Measurements from ENCODE around the gene NUMA1. TPM values are rescaled to one million over a fixed set of nuclear protein-coding genes. Genes with fewer than 3 reads are reported as not detected.

NUMA1 gene
- total and polyA plus RNA-seq, 2 of the 13 experiments (the other 11 are each of a cell fraction or from before 2014, with no cell fraction given) = 57.3 to 60.2 TPM

DNA sequence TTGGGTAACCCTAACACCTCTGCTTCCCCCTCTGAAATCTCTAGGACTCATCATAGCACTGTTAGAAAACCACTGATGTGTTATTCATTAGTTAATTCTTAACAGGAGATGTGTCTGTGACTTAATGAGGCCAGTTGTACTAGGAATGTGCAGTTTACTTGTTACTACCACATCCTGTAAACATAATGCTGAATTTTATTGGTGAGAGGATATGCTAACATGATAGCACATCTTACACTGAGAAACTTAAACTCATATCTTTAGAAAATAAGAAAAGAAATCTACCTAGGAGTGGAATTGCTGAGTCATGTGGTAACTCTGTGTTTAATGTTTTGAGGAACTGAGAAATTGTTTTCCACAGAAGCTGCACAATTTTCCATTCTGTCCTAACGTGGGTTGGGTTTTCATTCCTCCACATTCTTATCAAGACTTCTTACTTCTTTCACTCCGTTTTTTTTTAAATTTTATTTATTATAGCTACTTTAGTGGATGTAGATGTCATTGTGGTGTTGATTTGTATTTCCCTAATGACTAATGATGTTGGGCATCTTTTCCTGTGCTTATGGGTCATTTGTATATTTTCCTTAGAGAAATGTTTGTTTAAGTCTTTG, 117.8 kb downstream of the NUMA1 start (continued):
- TF ChIP-seq, protein P1, sequence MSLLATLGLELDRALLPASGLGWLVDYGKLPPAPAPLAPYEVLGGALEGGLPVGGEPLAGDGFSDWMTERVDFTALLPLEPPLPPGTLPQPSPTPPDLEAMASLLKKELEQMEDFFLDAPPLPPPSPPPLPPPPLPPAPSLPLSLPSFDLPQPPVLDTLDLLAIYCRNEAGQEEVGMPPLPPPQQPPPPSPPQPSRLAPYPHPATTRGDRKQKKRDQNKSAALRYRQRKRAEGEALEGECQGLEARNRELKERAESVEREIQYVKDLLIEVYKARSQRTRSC (CRISPR knock-in tag; IDR thresholded peaks at IDR 0.05; ENCODE audit: low read depth) = no peak
- no peak for TF ChIP-seq MAFG (CRISPR knock-in tag; IDR thresholded peaks at IDR 0.05)
- TF ChIP-seq, protein P2, sequence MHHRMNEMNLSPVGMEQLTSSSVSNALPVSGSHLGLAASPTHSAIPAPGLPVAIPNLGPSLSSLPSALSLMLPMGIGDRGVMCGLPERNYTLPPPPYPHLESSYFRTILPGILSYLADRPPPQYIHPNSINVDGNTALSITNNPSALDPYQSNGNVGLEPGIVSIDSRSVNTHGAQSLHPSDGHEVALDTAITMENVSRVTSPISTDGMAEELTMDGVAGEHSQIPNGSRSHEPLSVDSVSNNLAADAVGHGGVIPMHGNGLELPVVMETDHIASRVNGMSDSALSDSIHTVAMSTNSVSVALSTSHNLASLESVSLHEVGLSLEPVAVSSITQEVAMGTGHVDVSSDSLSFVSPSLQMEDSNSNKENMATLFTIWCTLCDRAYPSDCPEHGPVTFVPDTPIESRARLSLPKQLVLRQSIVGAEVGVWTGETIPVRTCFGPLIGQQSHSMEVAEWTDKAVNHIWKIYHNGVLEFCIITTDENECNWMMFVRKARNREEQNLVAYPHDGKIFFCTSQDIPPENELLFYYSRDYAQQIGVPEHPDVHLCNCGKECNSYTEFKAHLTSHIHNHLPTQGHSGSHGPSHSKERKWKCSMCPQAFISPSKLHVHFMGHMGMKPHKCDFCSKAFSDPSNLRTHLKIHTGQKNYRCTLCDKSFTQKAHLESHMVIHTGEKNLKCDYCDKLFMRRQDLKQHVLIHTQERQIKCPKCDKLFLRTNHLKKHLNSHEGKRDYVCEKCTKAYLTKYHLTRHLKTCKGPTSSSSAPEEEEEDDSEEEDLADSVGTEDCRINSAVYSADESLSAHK (CRISPR knock-in tag; IDR thresholded peaks at IDR 0.05; ENCODE audit: borderline replicate concordance) = no peak
- TF ChIP-seq MAFK (conservative IDR thresholded peaks at IDR 0.05 in 1 of 2, IDR thresholded peaks at IDR 0.05 in 1 of 2; ENCODE audit: low read length in 2 of 2) = peak; percentile 66 to 70

DNA sequence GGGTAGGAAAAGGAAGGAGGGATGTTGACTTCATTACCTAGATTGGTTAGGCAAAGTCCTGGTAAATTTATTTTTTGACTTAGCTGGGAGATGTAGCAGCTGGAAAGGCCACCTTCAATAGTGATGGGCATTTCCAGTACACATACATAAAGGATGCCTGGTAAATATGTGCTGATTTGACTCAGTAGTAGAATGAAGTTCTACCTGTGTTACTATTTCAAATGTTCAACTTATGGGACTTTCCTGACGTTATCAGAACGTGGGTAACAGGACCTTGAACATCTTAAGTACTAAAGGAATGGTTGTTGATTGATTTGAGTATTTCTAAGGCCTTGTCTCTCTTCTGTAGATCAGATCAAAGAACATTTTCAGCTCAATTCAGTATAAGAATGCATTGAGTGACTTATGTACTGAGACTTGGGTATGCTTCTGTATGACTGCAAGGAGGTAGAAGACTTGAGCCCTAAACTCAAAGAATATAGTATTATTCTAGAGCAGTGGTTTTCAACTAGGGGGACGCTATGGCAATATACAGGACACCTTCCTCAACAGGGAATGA, 124.4 kb downstream of the NUMA1 start:
- FAIRE-seq = no peak
- no TSS peak for BruUV-seq (replicated peaks)
- Histone ChIP-seq H3K36me3 (replicated peaks in 1 of 2; ENCODE audit: control insufficient read depth in 1 of 2, insufficient read depth in 2 of 2, low read length in 2 of 2) (peaks cover 2 to 25% of the 10 kb centered on the region in 2 experiments; a peak in 4 of 5 replicates), H3K4me1 (ENCODE audit: insufficient read depth, low read length) (no peaks in the 10 kb centered on the region), H3K27ac (ENCODE audit: extremely low read length, insufficient read depth, low read length) (no peak overlapping the region), H3K79me2 (ENCODE audit: insufficient read depth, low read length) (peaks cover 72% of the 10 kb centered on the region), H4K20me1 (ENCODE audit: insufficient read depth, low read length) (no peaks in the 10 kb centered on the region), H2AFZ (ENCODE audit: low read length) (no peak overlapping the region), H3K9ac (ENCODE audit: insufficient read depth, low read depth, low read length) (no peak overlapping the region), H3K9me3 (ENCODE audit: low read length) (no peaks in the 10 kb centered on the region), H3K4me3 (replicated peaks in 1 of 3; ENCODE audit: insufficient read depth in 1 of 3, low read depth in 2 of 3, low read length in 3 of 3) (no peak overlapping the region), H3K4me2 (ENCODE audit: low read depth, low read length) (no peak overlapping the region), H3K27me3 (ENCODE audit: control insufficient read depth in 1 of 2, insufficient read depth in 2 of 2, low read length in 2 of 2) (no peaks in the 10 kb centered on the region)
- intact Hi-C loops (cut with micrococcal nuclease; ENCODE audit: unreplicated experiment) = no loop called here
- TF ChIP-seq FOXJ3 (CRISPR knock-in tag; IDR thresholded peaks at IDR 0.05; ENCODE audit: borderline replicate concordance) (no peak), ZNF766 (CRISPR knock-in tag; IDR thresholded peaks at IDR 0.05; ENCODE audit: borderline replicate concordance) (no peak), ISX (CRISPR knock-in tag; conservative IDR thresholded peaks at IDR 0.05) (no peak)
- no peak for DNase-seq (ENCODE audit: low spot score)
- in situ Hi-C loops (cut with HindIII; ENCODE audit: extremely low pct_ligation_motif_present, low pct_unique_long_range_greater_than_20kb) = no loop called here
- CTCF ChIA-PET (ENCODE audit: low intra/inter-chr PET ratio, low total read pairs) = no interaction called here
- POLR2A ChIA-PET = interaction anchor here (1.1 kb wide), 1 partner anchor 28 kb away, joined by 3 read pairs; the partner anchor contains the start of gene XNDC1N
- no peak for ATAC-seq
- 55% methylated on average over 3 of the region's 3 CpGs for WGBS (ENCODE audit: low lambda C conversion rate)

Small RNAs within 50 kb of the gene (microRNA-seq; reads per million reads assigned to microRNA genes)
- 2.2 reads per million, percentile 11 among the genes with 10 or more reads in this experiment for gene MIR3165

Small RNAs within 50 kb of the gene (small RNA-seq; reads per million reads assigned to genes)
- 0 reads per million in 3 experiments for gene MIR3165 (ENCODE audit: insufficient read depth in 2 of 3, insufficient read length in 3 of 3, low read depth in 2 of 3, low replicate concordance in 1 of 3)
- gene RNU6-72P (ENCODE audit: insufficient read depth in 2 of 3, insufficient read length in 3 of 3, low read depth in 2 of 3, low replicate concordance in 1 of 3) = 0 reads per million in 3 experiments

Other genes with a start within 250 kb of the NUMA1 start
- gene DEFB108B, start 247.3 kb downstream of the NUMA1 start, total RNA-seq (2016; rRNA removed; fragmentation: Illumina TruSeq; extraction: Trizol) = not detected in 2 replicates
- gene DEFB108B, start 247.3 kb downstream of the NUMA1 start, polyA plus RNA-seq (2011; rRNA removed) = not detected in 2 replicates
- not detected in 2 replicates for gene DEFB131B, start 202.1 kb downstream of the NUMA1 start, total RNA-seq (2016; rRNA removed; fragmentation: Illumina TruSeq; extraction: Trizol)
- not detected in 2 replicates for gene DEFB131B, start 202.1 kb downstream of the NUMA1 start, polyA plus RNA-seq (2011; rRNA removed)
- gene XNDC1N, start 151.9 kb downstream of the NUMA1 start, total RNA-seq (2016; rRNA removed; fragmentation: Illumina TruSeq; extraction: Trizol) = 6.3 and 7.5 TPM in 2 replicates
- 2.7 and 3.4 TPM in 2 replicates for gene XNDC1N, start 151.9 kb downstream of the NUMA1 start, polyA plus RNA-seq (2011; rRNA removed)
- 18.9 and 28.6 TPM in 2 replicates for gene RNF121, start 151.5 kb downstream of the NUMA1 start, total RNA-seq (2016; rRNA removed; fragmentation: Illumina TruSeq; extraction: Trizol)
- gene RNF121, start 151.5 kb downstream of the NUMA1 start, polyA plus RNA-seq (2011; rRNA removed) = 41.9 and 44.3 TPM in 2 replicates
- gene IL18BP, start 81.6 kb downstream of the NUMA1 start, total RNA-seq (2016; rRNA removed; fragmentation: Illumina TruSeq; extraction: Trizol) = 1.0 and 4.1 TPM in 2 replicates
- 12.6 and 12.8 TPM in 2 replicates for gene IL18BP, start 81.6 kb downstream of the NUMA1 start, polyA plus RNA-seq (2011; rRNA removed)
- 6.0 and 6.4 TPM in 2 replicates for gene LRRC51, start 308 bp upstream of the NUMA1 start, total RNA-seq (2016; rRNA removed; fragmentation: Illumina TruSeq; extraction: Trizol)
- 3.4 and 5.3 TPM in 2 replicates for gene LRRC51, start 308 bp upstream of the NUMA1 start, polyA plus RNA-seq (2011; rRNA removed)
- 63.4 and 66.0 TPM in 2 replicates for gene LAMTOR1, start 22.8 kb upstream of the NUMA1 start, total RNA-seq (2016; rRNA removed; fragmentation: Illumina TruSeq; extraction: Trizol)
- gene LAMTOR1, start 22.8 kb upstream of the NUMA1 start, polyA plus RNA-seq (2011; rRNA removed) = 60.4 and 68.2 TPM in 2 replicates
- gene TOMT, start 25.4 kb upstream of the NUMA1 start, total RNA-seq (2016; rRNA removed; fragmentation: Illumina TruSeq; extraction: Trizol) = not detected in 2 replicates
- not detected in 2 replicates for gene TOMT, start 25.4 kb upstream of the NUMA1 start, polyA plus RNA-seq (2011; rRNA removed)
- 25.2 and 25.7 TPM in 2 replicates for gene ANAPC15, start 32.2 kb upstream of the NUMA1 start, total RNA-seq (2016; rRNA removed; fragmentation: Illumina TruSeq; extraction: Trizol)
- 16.5 and 18.8 TPM in 2 replicates for gene ANAPC15, start 32.2 kb upstream of the NUMA1 start, polyA plus RNA-seq (2011; rRNA removed)
- not detected in 2 replicates for gene FOLR3, start 55.2 kb upstream of the NUMA1 start, total RNA-seq (2016; rRNA removed; fragmentation: Illumina TruSeq; extraction: Trizol)
- gene FOLR3, start 55.2 kb upstream of the NUMA1 start, polyA plus RNA-seq (2011; rRNA removed) = 0.09 TPM in 1 of 2 replicates, not detected in the other
- not detected in 2 replicates for gene FOLR1, start 111.6 kb upstream of the NUMA1 start, total RNA-seq (2016; rRNA removed; fragmentation: Illumina TruSeq; extraction: Trizol)
- gene FOLR1, start 111.6 kb upstream of the NUMA1 start, polyA plus RNA-seq (2011; rRNA removed) = 0.20 and 0.26 TPM in 2 replicates
- not detected in 2 replicates for gene FOLR2, start 136.3 kb upstream of the NUMA1 start, total RNA-seq (2016; rRNA removed; fragmentation: Illumina TruSeq; extraction: Trizol)
- 0.09 and 0.33 TPM in 2 replicates for gene FOLR2, start 136.3 kb upstream of the NUMA1 start, polyA plus RNA-seq (2011; rRNA removed)
- gene INPPL1, start 144.2 kb upstream of the NUMA1 start, total RNA-seq (2016; rRNA removed; fragmentation: Illumina TruSeq; extraction: Trizol) = 14.4 and 29.1 TPM in 2 replicates
- 66.9 and 80.4 TPM in 2 replicates for gene INPPL1, start 144.2 kb upstream of the NUMA1 start, polyA plus RNA-seq (2011; rRNA removed)
- not detected in 2 replicates for gene PHOX2A, start 163.6 kb upstream of the NUMA1 start, total RNA-seq (2016; rRNA removed; fragmentation: Illumina TruSeq; extraction: Trizol)
- gene PHOX2A, start 163.6 kb upstream of the NUMA1 start, polyA plus RNA-seq (2011; rRNA removed) = not detected in 2 replicates